IPS DF 19.7 (cell line): ENCODE results near the gene GPRIN2.
"Not testable (repeated sequence)": the region's sequence is repeated elsewhere in the genome, so short reads cannot be mapped to it uniquely, and the experiment has no call there.

Experiments used
- DNase-seq: peaks from one replicate; pipeline ENCODE4 v3.0.0-alpha.2; 2013; ENCODE audit warnings: low read depth, low spot score

GPRIN2 gene

GRCh38 chr10:46567151-46567550 is 10.7 kb upstream of the GPRIN2 start:
- DNase-seq: not testable (repeated sequence)

- not testable (repeated sequence) for DNase-seq
These were observed 9.3 kb upstream of the GPRIN2 start for GRCh38 chr10:46565591-46566332.

GRCh38 chr10:46560952-46561351 is 4.5 kb upstream of the GPRIN2 start:
- DNase-seq: no peak

GRCh38 chr10:46560381-46560780 is 3.9 kb upstream of the GPRIN2 start:
- no peak for DNase-seq

- DNase-seq: no peak
These were observed 2.8 kb upstream of the GPRIN2 start for GRCh38 chr10:46559231-46559671.

- no peak for DNase-seq
These were observed 2.1 kb upstream of the GPRIN2 start for GRCh38 chr10:46558392-46559185.

- no peak for DNase-seq
These were observed 1.6 kb upstream of the GPRIN2 start for GRCh38 chr10:46558122-46558391.

- DNase-seq: no peak
These were observed 1.1 kb upstream of the GPRIN2 start for GRCh38 chr10:46557319-46558121.

GRCh38 chr10:46555713-46556514 is 544 bp downstream of the GPRIN2 start:
- no peak for DNase-seq

GRCh38 chr10:46555366-46555712 is 1.1 kb downstream of the GPRIN2 start:
- no peak for DNase-seq

- DNase-seq: no peak
These were observed 2.2 kb downstream of the GPRIN2 start for GRCh38 chr10:46554166-46554781.

- no peak for DNase-seq
These were observed 3.0 kb downstream of the GPRIN2 start for GRCh38 chr10:46553238-46554049.

GRCh38 chr10:46552526-46553237 is 3.8 kb downstream of the GPRIN2 start:
- no peak for DNase-seq

GRCh38 chr10:46551701-46552525 is 4.5 kb downstream of the GPRIN2 start:
- no peak for DNase-seq

- DNase-seq: no peak
These were observed 5.4 kb downstream of the GPRIN2 start for GRCh38 chr10:46550795-46551700.

- no peak for DNase-seq
These were observed 6.2 kb downstream of the GPRIN2 start for GRCh38 chr10:46550076-46550790.
